22Rv1 (cell line): ENCODE data around the gene UMPS.
"Not testable (repeated sequence)": the region's sequence is repeated elsewhere in the genome, so short reads cannot be mapped to it uniquely, and the experiment has no call there.

Source experiments
- H3K27ac ChIP-seq: fragments of 450-650 bp; 2 replicates; pipeline ENCODE4 v1.5.1; 2017
- CTCF ChIP-seq: fragments of 450-650 bp; IDR thresholded peaks from 2 replicates; pipeline ENCODE4 v1.5.1; 2017; ENCODE audit warnings: mild to moderate bottlenecking
- ZFX ChIP-seq: fragments of 450-650 bp; IDR thresholded peaks from 2 replicates; pipeline ENCODE4 v1.6.1; 2017; ENCODE audit warnings: antibody characterized with exemption, borderline replicate concordance

The UMPS gene

GRCh38 chr3:124748560-124749198, 18.4 kb downstream of the UMPS start:
- TF ChIP-seq CTCF: no peak
- TF ChIP-seq ZFX: no peak

GRCh38 chr3:124749877-124750276, 19.6 kb downstream of the UMPS start:
- peak overlapping the region; percentile 61; the same call in 1 of the 2 replicates for H3K27ac ChIP-seq

More at GRCh38 chr3:124748560-124749198, 18.4 kb downstream of the UMPS start:
- H3K27ac ChIP-seq: peak overlapping the region; percentile 61

GRCh38 chr3:124751501-124751900, 21.2 kb downstream of the UMPS start:
- no peak for TF ChIP-seq CTCF
- TF ChIP-seq ZFX: no peak
- no peak overlapping the region for H3K27ac ChIP-seq

- no peak overlapping the region for H3K27ac ChIP-seq
- no peak for TF ChIP-seq ZFX
- TF ChIP-seq CTCF: no peak
These were observed 21.8 kb downstream of the UMPS start for GRCh38 chr3:124752051-124752450.

GRCh38 chr3:124757926-124758325, 27.7 kb downstream of the UMPS start:
- not testable (repeated sequence) for H3K27ac ChIP-seq

- TF ChIP-seq CTCF: no peak
- no peak for TF ChIP-seq ZFX
- H3K27ac ChIP-seq: no peak overlapping the region
These were observed 28.8 kb downstream of the UMPS start for GRCh38 chr3:124758851-124759635.

GRCh38 chr3:124759666-124760401, 29.6 kb downstream of the UMPS start:
- no peak for TF ChIP-seq ZFX
- TF ChIP-seq CTCF: no peak
- no peak overlapping the region for H3K27ac ChIP-seq

- TF ChIP-seq ZFX: no peak
- TF ChIP-seq CTCF: no peak
- peak overlapping the region; percentile 61 for H3K27ac ChIP-seq
These were observed 30.3 kb downstream of the UMPS start for GRCh38 chr3:124760601-124761000.
